Panc1 (cell line): Measurements from ENCODE around the gene ARL15. TPM values are rescaled to one million over a fixed set of nuclear protein-coding genes. Genes with fewer than 3 reads are reported as not detected.

Experiments used
- ATAC-seq: fragments of 200-7000 bp; cut with Tn5 transposase; 2 replicates; pipeline ENCODE4 v1.9.1; 2020; ENCODE audit warnings: mild to moderate bottlenecking, moderate library complexity
- BruUV-seq: library from RNA; stranded (reverse); fragments of 400-500 nt; replicated peaks from 2 replicates; lab custom pipeline; 2021; lab: Mats Ljungman, UMichigan
- CTCF ChIA-PET: fragments of 300-600 bp; sonication (Branson Sonifier 250); formaldehyde crosslinking; loops from one replicate; lab custom pipeline; 2022; ENCODE audit warnings: antibody characterized with exemption; lab: Charles Lee
- POLR2A ChIA-PET: fragments of 300-600 bp; sonication (Branson Sonifier 250); formaldehyde crosslinking; loops from one replicate; lab custom pipeline; 2022; ENCODE audit warnings: antibody characterized with exemption; lab: Charles Lee
- DNase-seq: peaks from one replicate; pipeline ENCODE4 v3.0.0-alpha.2; 2010; ENCODE audit warnings: low read depth, low spot score
- H3K27ac ChIP-seq: 2 replicates; pipeline ENCODE4 v1.5.1; 2011; ENCODE audit warnings: mild to moderate bottlenecking, low read length, inconsistent platforms
- H3K27me3 ChIP-seq: fragments of 200-500 bp; sonication (Bioruptor generic); 2 replicates; pipeline ENCODE4 v1.6.0; 2014; ENCODE audit warnings: low read length, inconsistent platforms; ENCODE audit not compliant: control insufficient read depth, insufficient read depth
- H3K36me3 ChIP-seq: fragments of 200-500 bp; sonication (Bioruptor generic); 2 replicates; pipeline ENCODE4 v1.5.1; 2014; ENCODE audit warnings: inconsistent platforms, mild to moderate bottlenecking, low read length, moderate library complexity; ENCODE audit not compliant: control insufficient read depth, insufficient read depth
- H3K4me1 ChIP-seq: 2 replicates; pipeline ENCODE4 v1.5.1; 2011; ENCODE audit warnings: inconsistent platforms, mild to moderate bottlenecking, low read length, moderate library complexity; ENCODE audit not compliant: control insufficient read depth, insufficient read depth
- H3K4me3 ChIP-seq, 2 experiments: 2 replicates each; pipeline ENCODE4 v1.5.1; 2011 to 2012; ENCODE audit warnings: low read depth in 2 of 2, low read length in 2 of 2, mild to moderate bottlenecking in 2 of 2, inconsistent platforms in 1 of 2, moderate library complexity in 1 of 2
- H3K9me3 ChIP-seq: fragments of 200-500 bp; sonication (Bioruptor generic); 2 replicates; pipeline ENCODE4 v1.5.1; 2014; ENCODE audit warnings: low read depth, mild to moderate bottlenecking, inconsistent platforms, low read length, moderate library complexity; ENCODE audit not compliant: control insufficient read depth, insufficient read depth
- CTCF ChIP-seq: fragments of 450-650 bp; IDR thresholded peaks from 2 replicates; pipeline ENCODE4 v1.5.1; 2017; ENCODE audit warnings: mild to moderate bottlenecking
- POLR2AphosphoS5 ChIP-seq: IDR thresholded peaks from 2 replicates; pipeline ENCODE4 v1.6.1; 2012; ENCODE audit warnings: mild to moderate bottlenecking, low read depth, low read length, moderate library complexity
- REST ChIP-seq, 2 experiments: IDR thresholded peaks; 2 replicates each; pipeline ENCODE4 v1.6.1; 2011 to 2012; ENCODE audit warnings: low read depth in 2 of 2, control low read depth in 1 of 2, low read length in 1 of 2, mild to moderate bottlenecking in 1 of 2, moderate library complexity in 1 of 2; ENCODE audit not compliant: insufficient read depth in 1 of 2
- SIN3A ChIP-seq: IDR thresholded peaks from 2 replicates; pipeline ENCODE4 v1.6.1; 2012; ENCODE audit warnings: low read depth, mild to moderate bottlenecking, low read length, moderate library complexity, borderline replicate concordance; ENCODE audit not compliant: insufficient read depth
- TCF7L2 ChIP-seq: IDR thresholded peaks from 2 replicates; pipeline ENCODE4 v1.6.1; 2011; ENCODE audit warnings: mild to moderate bottlenecking, low read depth, low read length, inconsistent platforms
- in situ Hi-C: cut with HindIII; loops from 2 replicates; pipeline ENCODE4 v1.10.0; 2016; ENCODE audit warnings: low sequenced_read_pairs, low pct_unique_long_range_greater_than_20kb
- intact Hi-C: fragments of 100-400 bp; cut with micrococcal nuclease; formaldehyde crosslinking; loops from one replicate; pipeline ENCODE4 v1.10.0; 2022; ENCODE audit not compliant: unreplicated experiment
- total RNA-seq: library from RNA; stranded (reverse); gene quantifications from one replicate; pipeline ENCODE4 v1.2.1, GENCODE V29; 2021; ENCODE audit not compliant: unreplicated experiment

Gene ARL15
- total RNA-seq, 1 experiment from 2014 or later: 16.5 TPM

GRCh38 chr5:54272746-54273145, 37.6 kb downstream of the ARL15 start:
- ATAC-seq (no peak), DNase-seq (no peak)
- Histone ChIP-seq H3K27ac (no peak overlapping the region), H3K4me3 (no peak overlapping the region), H3K36me3 (no peaks in the 10 kb centered on the region), H3K9me3 (no peaks in the 10 kb centered on the region), H3K27me3 (no peaks in the 10 kb centered on the region), H3K4me1 (no peaks in the 10 kb centered on the region)
- ChIA-PET CTCF (no interaction called here), POLR2A (no interaction called here)
- TF ChIP-seq TCF7L2: no peak
- TF ChIP-seq REST (IDR thresholded peaks at IDR 0.05; ENCODE audit: insufficient read depth in 1 of 2, low read depth in 2 of 2, low read length in 1 of 2): no peak
- TF ChIP-seq POLR2AphosphoS5: no peak
- no peak for TF ChIP-seq CTCF
- no peak for TF ChIP-seq SIN3A
- BruUV-seq: no TSS peak
- in situ Hi-C loops: no loop called here
- intact Hi-C loops: no loop called here

GRCh38 chr5:54270326-54270725, 40.0 kb downstream of the ARL15 start:
- no peaks in the 10 kb centered on the region for H3K27me3 ChIP-seq
- H3K4me1 ChIP-seq: no peaks in the 10 kb centered on the region
- no TSS peak for BruUV-seq
- DNase-seq (no peak), ATAC-seq (no peak)
- H3K36me3 ChIP-seq: no peaks in the 10 kb centered on the region
- ChIA-PET POLR2A (no interaction called here), CTCF (no interaction called here)
- H3K9me3 ChIP-seq: no peaks in the 10 kb centered on the region
- in situ Hi-C loops: no loop called here
- no peak overlapping the region for H3K27ac ChIP-seq
- TF ChIP-seq REST (IDR thresholded peaks at IDR 0.05; ENCODE audit: insufficient read depth in 1 of 2, low read depth in 2 of 2, low read length in 1 of 2) (no peak), CTCF (no peak), TCF7L2 (no peak), POLR2AphosphoS5 (no peak), SIN3A (no peak)
- H3K4me3 ChIP-seq: no peak overlapping the region
- intact Hi-C loops: no loop called here
